ENCODE measurements around the gene PDE4D.

DNA sequence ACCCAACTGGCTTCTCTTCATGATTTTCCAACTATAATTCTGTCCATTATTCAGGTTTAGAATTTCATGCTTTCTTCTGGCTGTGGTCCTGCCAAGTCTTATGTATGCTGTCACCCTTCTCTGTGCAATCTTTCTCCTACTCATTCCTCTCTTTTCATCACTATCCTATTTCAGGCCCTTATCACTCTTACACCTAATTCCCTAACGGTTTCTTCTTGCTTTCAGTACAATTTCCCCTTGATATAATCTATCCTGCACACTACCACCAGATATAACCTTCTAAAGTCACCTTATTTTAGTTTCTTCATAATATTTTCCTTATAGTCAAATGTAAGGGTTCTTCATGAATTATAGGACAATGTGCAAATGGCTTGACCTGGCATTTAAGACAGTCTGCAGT, 874.4 kb downstream of the PDE4D start:
- TF ChIP-seq CTCF (IDR thresholded peaks at IDR 0.05; ENCODE audit: extremely low read depth in 1 of 2, insufficient read depth in 1 of 2, low read depth in 1 of 2, low read length in 2 of 2) (no peak), EZH2 (IDR thresholded peaks at IDR 0.05; ENCODE audit: borderline replicate concordance, low read depth, low read length, severe bottlenecking) (no peak), POLR2AphosphoS5 (IDR thresholded peaks at IDR 0.05; ENCODE audit: insufficient read depth, low read depth, low read length) (no peak), MAX (IDR thresholded peaks at IDR 0.05; ENCODE audit: insufficient read depth, insufficient read length) (no peak), POLR2A (IDR thresholded peaks at IDR 0.05; ENCODE audit: low read depth, low read length) (no peak), MYC (IDR thresholded peaks at IDR 0.05; ENCODE audit: low read depth, low read length) (no peak), GATA2 (IDR thresholded peaks at IDR 0.05; ENCODE audit: insufficient read depth, insufficient read length, low read depth, low read length) (no peak), FOS (IDR thresholded peaks at IDR 0.05; ENCODE audit: borderline replicate concordance, insufficient read depth, low read length) (no peak), JUN (IDR thresholded peaks at IDR 0.05; ENCODE audit: borderline replicate concordance, insufficient read depth, insufficient read length, low read depth) (no peak)

All from endothelial cell of umbilical vein (primary cell).